ENCODE results near the gene ZNF512B.
"Not testable (repeated sequence)": the region's sequence is repeated elsewhere in the genome, so short reads cannot be mapped to it uniquely, and the experiment has no call there.

Gene ZNF512B

GRCh38 chr20:63931735-63932134, 38.0 kb downstream of the ZNF512B start:
- no peak for TF ChIP-seq POLR2AphosphoS5 (IDR thresholded peaks at IDR 0.05; ENCODE audit: low read depth, low read length)
- no peak for TF ChIP-seq TAF1 (IDR thresholded peaks at IDR 0.05; ENCODE audit: borderline replicate concordance, low read depth, low read length)
- TF ChIP-seq POLR2A (IDR thresholded peaks at IDR 0.05; ENCODE audit: low read depth, low read length): no peak
- DNase-seq (ENCODE audit: insufficient read length) (no peak), FAIRE-seq (no peak)

DNA sequence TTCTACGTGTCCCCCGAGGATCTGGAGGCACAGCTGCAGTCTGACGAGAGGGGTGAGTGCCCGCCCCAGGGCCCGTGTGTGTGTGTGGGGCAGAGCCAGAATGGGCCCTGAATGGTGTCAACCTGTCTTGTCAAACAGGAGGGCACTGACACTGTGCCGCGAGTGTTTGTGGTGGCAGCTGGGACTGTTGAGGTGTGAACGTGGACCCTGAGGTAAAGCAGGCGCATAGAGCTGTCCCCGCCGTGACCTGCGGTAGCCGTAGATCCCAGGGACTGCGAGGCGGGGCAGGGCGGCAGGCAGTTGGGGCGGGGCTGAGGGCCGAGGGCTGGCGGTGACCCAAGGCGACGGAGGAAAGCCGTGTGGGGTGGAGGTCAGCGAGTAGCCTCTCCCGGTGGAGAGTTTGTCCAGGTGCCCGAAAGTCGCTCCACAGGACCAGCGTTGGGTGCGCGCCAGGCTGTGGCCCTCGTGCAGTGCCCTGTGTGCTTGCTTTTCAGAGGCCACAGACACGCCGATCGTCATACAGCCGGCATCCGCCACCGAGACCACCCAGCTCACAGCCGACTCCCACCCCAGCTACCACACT, 38.7 kb downstream of the ZNF512B start:
- DNase-seq (ENCODE audit: insufficient read length) (no peak), FAIRE-seq (no peak)
- TF ChIP-seq POLR2AphosphoS5 (IDR thresholded peaks at IDR 0.05; ENCODE audit: low read depth, low read length) (no peak), TAF1 (IDR thresholded peaks at IDR 0.05; ENCODE audit: borderline replicate concordance, low read depth, low read length) (no peak), POLR2A (IDR thresholded peaks at IDR 0.05; ENCODE audit: low read depth, low read length) (no peak)

GRCh38 chr20:63929473-63929883, 40.3 kb downstream of the ZNF512B start:
- not testable (repeated sequence) for DNase-seq (ENCODE audit: insufficient read length); FAIRE-seq

DNA sequence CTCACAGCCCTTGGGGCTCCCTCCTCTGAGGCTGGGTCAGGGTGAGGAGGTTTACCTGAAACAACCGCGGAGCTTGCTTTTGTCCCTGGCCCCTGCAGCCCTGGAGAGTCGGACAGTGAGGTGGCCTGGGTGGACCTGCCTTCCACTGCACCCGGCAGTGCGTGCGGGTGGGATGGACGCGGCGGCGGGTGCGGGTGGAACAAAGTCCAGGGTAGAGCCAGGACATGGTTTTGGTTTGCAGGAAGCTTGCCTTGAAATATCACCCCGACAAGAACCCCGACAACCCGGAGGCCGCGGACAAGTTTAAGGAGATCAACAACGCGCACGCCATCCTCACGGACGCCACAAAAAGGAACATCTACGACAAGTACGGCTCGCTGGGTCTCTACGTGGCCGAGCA, 40.7 kb downstream of the ZNF512B start:
- FAIRE-seq: no peak
- no peak for DNase-seq (ENCODE audit: insufficient read length)
- no peak for TF ChIP-seq POLR2AphosphoS5 (IDR thresholded peaks at IDR 0.05; ENCODE audit: low read depth, low read length)
- TF ChIP-seq POLR2A (IDR thresholded peaks at IDR 0.05; ENCODE audit: low read depth, low read length): no peak
- no peak for TF ChIP-seq TAF1 (IDR thresholded peaks at IDR 0.05; ENCODE audit: borderline replicate concordance, low read depth, low read length)

DNA sequence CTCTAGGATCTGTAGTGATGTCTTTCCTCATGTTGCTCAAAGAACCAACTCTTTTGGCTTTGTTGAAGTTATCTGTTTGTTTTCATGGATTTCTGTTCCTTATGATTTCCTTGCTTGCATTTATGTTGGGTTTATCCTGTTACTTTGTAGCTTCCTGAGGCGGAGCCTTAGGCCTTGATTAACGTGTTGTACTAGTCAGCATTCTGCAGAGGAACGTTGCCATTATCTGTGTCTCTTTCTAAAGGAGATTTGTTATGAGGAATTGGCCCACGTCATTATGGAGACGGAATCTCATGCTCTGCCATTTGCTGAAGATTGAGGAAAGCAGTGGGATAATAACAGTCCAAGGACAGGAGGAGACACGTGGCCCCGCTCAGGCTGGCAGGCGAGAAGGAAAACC, 43.4 kb downstream of the ZNF512B start:
- DNase-seq (ENCODE audit: insufficient read length) (no peak), FAIRE-seq (no peak)
- TF ChIP-seq POLR2A (IDR thresholded peaks at IDR 0.05; ENCODE audit: low read depth, low read length) (no peak), TAF1 (IDR thresholded peaks at IDR 0.05; ENCODE audit: borderline replicate concordance, low read depth, low read length) (no peak), POLR2AphosphoS5 (IDR thresholded peaks at IDR 0.05; ENCODE audit: low read depth, low read length) (no peak)

- no peak for TF ChIP-seq POLR2AphosphoS5 (IDR thresholded peaks at IDR 0.05; ENCODE audit: low read depth, low read length)
- TF ChIP-seq TAF1 (IDR thresholded peaks at IDR 0.05; ENCODE audit: borderline replicate concordance, low read depth, low read length): no peak
- no peak for TF ChIP-seq POLR2A (IDR thresholded peaks at IDR 0.05; ENCODE audit: low read depth, low read length)
- DNase-seq (ENCODE audit: insufficient read length) (no peak), FAIRE-seq (no peak)
Observed at GRCh38 chr20:63924241-63924640, 45.5 kb downstream of the ZNF512B start.

GRCh38 chr20:63923651-63924050, 46.1 kb downstream of the ZNF512B start:
- FAIRE-seq (no peak), DNase-seq (ENCODE audit: insufficient read length) (no peak)
- TF ChIP-seq TAF1 (IDR thresholded peaks at IDR 0.05; ENCODE audit: borderline replicate concordance, low read depth, low read length): no peak

- TF ChIP-seq POLR2A (IDR thresholded peaks at IDR 0.05; ENCODE audit: low read depth, low read length) (no peak), POLR2AphosphoS5 (IDR thresholded peaks at IDR 0.05; ENCODE audit: low read depth, low read length) (no peak), TAF1 (IDR thresholded peaks at IDR 0.05; ENCODE audit: borderline replicate concordance, low read depth, low read length) (no peak)
- no peak for DNase-seq (ENCODE audit: insufficient read length)
- FAIRE-seq: no peak
Observed at GRCh38 chr20:63920226-63920625, 49.5 kb downstream of the ZNF512B start.

DNA sequence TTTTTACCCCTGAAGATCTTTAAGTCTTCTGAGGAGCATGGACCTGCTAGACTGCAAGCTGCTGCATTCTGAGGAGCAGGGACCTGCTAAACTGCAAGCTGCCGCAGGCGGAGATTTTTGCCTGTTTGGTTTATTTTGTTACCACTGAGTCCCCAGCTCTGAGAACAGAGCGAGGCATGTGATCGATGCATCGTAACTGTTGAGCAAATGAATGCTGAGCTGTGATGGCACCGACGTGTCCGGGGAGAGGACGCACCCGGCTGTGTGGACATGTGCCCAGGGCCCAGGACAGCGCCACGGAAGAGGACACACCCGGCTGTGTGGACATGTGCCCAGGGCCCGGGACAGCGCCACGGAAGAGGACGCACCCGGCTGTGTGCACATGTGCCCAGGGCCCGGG, 50.6 kb downstream of the ZNF512B start:
- FAIRE-seq (no peak), DNase-seq (ENCODE audit: insufficient read length) (no peak)
- TF ChIP-seq POLR2A (IDR thresholded peaks at IDR 0.05; ENCODE audit: low read depth, low read length) (no peak), TAF1 (IDR thresholded peaks at IDR 0.05; ENCODE audit: borderline replicate concordance, low read depth, low read length) (no peak), POLR2AphosphoS5 (IDR thresholded peaks at IDR 0.05; ENCODE audit: low read depth, low read length) (no peak)

- TF ChIP-seq TAF1 (IDR thresholded peaks at IDR 0.05; ENCODE audit: borderline replicate concordance, low read depth, low read length) (no peak), POLR2AphosphoS5 (IDR thresholded peaks at IDR 0.05; ENCODE audit: low read depth, low read length) (no peak), POLR2A (IDR thresholded peaks at IDR 0.05; ENCODE audit: low read depth, low read length) (no peak)
- DNase-seq (ENCODE audit: insufficient read length) (no peak), FAIRE-seq (no peak)
Observed at GRCh38 chr20:63917811-63918210, 51.9 kb downstream of the ZNF512B start.

DNA sequence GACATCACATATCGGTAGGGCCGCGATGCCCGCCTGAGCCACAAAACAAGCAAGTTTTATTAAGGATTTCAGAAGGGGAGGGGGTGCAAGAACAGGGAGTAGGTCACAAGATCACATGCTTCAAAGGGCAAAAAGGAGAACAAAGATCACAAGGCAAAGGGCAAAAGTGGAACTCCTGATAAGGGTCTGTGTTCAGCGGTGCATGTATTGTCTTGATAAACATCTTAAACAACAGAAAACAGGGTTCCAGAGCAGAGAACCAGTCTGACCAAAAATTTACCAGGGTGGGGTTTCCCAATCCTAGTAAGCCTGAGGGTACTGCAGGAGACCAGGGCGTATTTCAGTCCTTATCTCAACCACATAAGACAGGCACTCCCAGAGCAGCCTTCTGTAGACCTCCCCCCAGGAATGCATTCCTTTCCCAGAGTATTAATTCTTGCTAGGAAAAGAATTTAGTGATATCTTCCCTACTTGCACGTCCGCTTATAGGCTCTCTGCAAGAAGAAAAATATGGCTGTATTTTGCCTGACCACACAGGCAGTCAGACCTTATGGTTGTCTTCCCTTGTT, 53.3 kb downstream of the ZNF512B start:
- DNase-seq (ENCODE audit: insufficient read length); FAIRE-seq: not testable (repeated sequence)

DNA sequence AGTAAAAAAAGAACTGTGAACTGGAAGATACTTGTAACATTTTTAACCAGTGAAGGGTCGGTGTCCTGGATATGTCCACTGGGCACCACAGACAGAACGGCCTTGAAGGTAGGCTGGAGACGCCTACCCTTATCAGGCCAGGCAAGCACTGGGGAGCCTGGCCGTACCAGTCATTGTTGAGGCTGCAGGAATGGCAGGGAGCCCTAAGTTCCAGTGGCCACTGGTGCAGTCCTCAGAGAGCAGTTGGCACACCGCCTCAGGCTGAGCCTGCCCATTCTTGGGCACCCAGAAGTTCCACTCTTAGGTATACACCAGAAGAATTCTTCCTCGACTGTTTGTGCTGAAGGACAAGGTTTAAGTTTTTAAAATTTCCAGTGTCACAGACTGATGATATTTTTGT, 54.3 kb downstream of the ZNF512B start:
- DNase-seq (ENCODE audit: insufficient read length): no peak
- TF ChIP-seq TAF1 (IDR thresholded peaks at IDR 0.05; ENCODE audit: borderline replicate concordance, low read depth, low read length) (no peak), POLR2AphosphoS5 (IDR thresholded peaks at IDR 0.05; ENCODE audit: low read depth, low read length) (no peak), POLR2A (IDR thresholded peaks at IDR 0.05; ENCODE audit: low read depth, low read length) (no peak)
- FAIRE-seq: no peak

- DNase-seq (ENCODE audit: insufficient read length) (no peak), FAIRE-seq (no peak)
- TF ChIP-seq TAF1 (IDR thresholded peaks at IDR 0.05; ENCODE audit: borderline replicate concordance, low read depth, low read length): no peak
- TF ChIP-seq POLR2AphosphoS5 (IDR thresholded peaks at IDR 0.05; ENCODE audit: low read depth, low read length): no peak
- no peak for TF ChIP-seq POLR2A (IDR thresholded peaks at IDR 0.05; ENCODE audit: low read depth, low read length)
Observed at GRCh38 chr20:63913768-63914167, 56.0 kb downstream of the ZNF512B start.

Data from GM12892 (cell line).